Parathyroid adenoma (tissue), 2 donors: ENCODE data around the gene FGD2.

Experiments used
- H2AFZ ChIP-seq: fragments of 300-600 bp; sonication (generic); one replicate; pipeline ENCODE4 v1.7.0; 2017; ENCODE audit warnings: antibody characterized with exemption, mild to moderate bottlenecking
- H3K27ac ChIP-seq: fragments of 300-600 bp; sonication (generic); one replicate; pipeline ENCODE4 v1.7.0; 2017
- H3K27me3 ChIP-seq: fragments of 300-600 bp; sonication (generic); one replicate; pipeline ENCODE4 v1.7.0; 2017; ENCODE audit warnings: low read length; ENCODE audit not compliant: control insufficient read depth, insufficient read depth
- H3K36me3 ChIP-seq: fragments of 300-600 bp; sonication (generic); one replicate; pipeline ENCODE4 v1.7.0; 2017; ENCODE audit warnings: low read length; ENCODE audit not compliant: control insufficient read depth, insufficient read depth
- H3K4me1 ChIP-seq: fragments of 300-600 bp; sonication (generic); one replicate; pipeline ENCODE4 v1.7.0; 2017; ENCODE audit warnings: control low read depth
- H3K4me2 ChIP-seq: fragments of 300-600 bp; sonication (generic); one replicate; pipeline ENCODE4 v1.7.0; 2017; ENCODE audit warnings: low read length
- H3K4me3 ChIP-seq: fragments of 300-600 bp; sonication (generic); one replicate; pipeline ENCODE4 v1.7.0; 2017; ENCODE audit warnings: low read depth, low read length
- H3K79me2 ChIP-seq: fragments of 300-600 bp; sonication (generic); one replicate; pipeline ENCODE4 v1.7.0; 2017; ENCODE audit warnings: control low read depth
- H3K9ac ChIP-seq: fragments of 300-600 bp; sonication (generic); one replicate; pipeline ENCODE4 v1.7.0; 2017; ENCODE audit warnings: mild to moderate bottlenecking
- H3K9me3 ChIP-seq: fragments of 300-600 bp; sonication (generic); one replicate; pipeline ENCODE4 v1.7.0; 2017; ENCODE audit warnings: low read length; ENCODE audit not compliant: control insufficient read depth
- CTCF ChIP-seq: fragments of 300-600 bp; sonication (generic); IDR thresholded peaks from one replicate; pipeline ENCODE4 v1.7.0; 2017; ENCODE audit warnings: antibody characterized with exemption, mild to moderate bottlenecking
- donor health status: primary hyperparathyroidism.

Gene FGD2

GRCh38 chr6:37077191-37077904 is 71.9 kb downstream of the FGD2 start:
- Histone ChIP-seq H3K4me1 (no peaks in the 10 kb centered on the region), H3K79me2 (no peaks in the 10 kb centered on the region), H3K36me3 (no peaks in the 10 kb centered on the region), H3K9ac (no peak overlapping the region), H3K4me2 (no peak overlapping the region), H3K27me3 (no peaks in the 10 kb centered on the region), H3K27ac (no peak overlapping the region), H3K9me3 (no peaks in the 10 kb centered on the region), H2AFZ (peak overlapping the region; percentile 38), H3K4me3 (no peak overlapping the region)
- no peak for TF ChIP-seq CTCF

- no peaks in the 10 kb centered on the region for H3K27me3 ChIP-seq
- no peaks in the 10 kb centered on the region for H3K4me1 ChIP-seq
- no peaks in the 10 kb centered on the region for H3K79me2 ChIP-seq
- H3K9ac ChIP-seq: no peak overlapping the region
- no peaks in the 10 kb centered on the region for H3K9me3 ChIP-seq
- no peak overlapping the region for H3K27ac ChIP-seq
- no peaks in the 10 kb centered on the region for H3K36me3 ChIP-seq
- no peak overlapping the region for H3K4me3 ChIP-seq
- no peak overlapping the region for H3K4me2 ChIP-seq
- no peak for TF ChIP-seq CTCF
- H2AFZ ChIP-seq: peak overlapping the region; percentile 38
Measured at GRCh38 chr6:37077905-37078296, 72.4 kb downstream of the FGD2 start.
